GM21723 (cell line): ENCODE measurements around the gene DHX16.
"Not testable (repeated sequence)": the region's sequence is repeated elsewhere in the genome, so short reads cannot be mapped to it uniquely, and the experiment has no call there.

ENCODE experiments used
- ATAC-seq: cut with Tn5 transposase; IDR thresholded peaks from one replicate; pipeline ENCODE4 v1.9.1; 2021; ENCODE audit warnings: mild to moderate bottlenecking, moderate library complexity; ENCODE audit not compliant: unreplicated experiment

DHX16 gene

DNA sequence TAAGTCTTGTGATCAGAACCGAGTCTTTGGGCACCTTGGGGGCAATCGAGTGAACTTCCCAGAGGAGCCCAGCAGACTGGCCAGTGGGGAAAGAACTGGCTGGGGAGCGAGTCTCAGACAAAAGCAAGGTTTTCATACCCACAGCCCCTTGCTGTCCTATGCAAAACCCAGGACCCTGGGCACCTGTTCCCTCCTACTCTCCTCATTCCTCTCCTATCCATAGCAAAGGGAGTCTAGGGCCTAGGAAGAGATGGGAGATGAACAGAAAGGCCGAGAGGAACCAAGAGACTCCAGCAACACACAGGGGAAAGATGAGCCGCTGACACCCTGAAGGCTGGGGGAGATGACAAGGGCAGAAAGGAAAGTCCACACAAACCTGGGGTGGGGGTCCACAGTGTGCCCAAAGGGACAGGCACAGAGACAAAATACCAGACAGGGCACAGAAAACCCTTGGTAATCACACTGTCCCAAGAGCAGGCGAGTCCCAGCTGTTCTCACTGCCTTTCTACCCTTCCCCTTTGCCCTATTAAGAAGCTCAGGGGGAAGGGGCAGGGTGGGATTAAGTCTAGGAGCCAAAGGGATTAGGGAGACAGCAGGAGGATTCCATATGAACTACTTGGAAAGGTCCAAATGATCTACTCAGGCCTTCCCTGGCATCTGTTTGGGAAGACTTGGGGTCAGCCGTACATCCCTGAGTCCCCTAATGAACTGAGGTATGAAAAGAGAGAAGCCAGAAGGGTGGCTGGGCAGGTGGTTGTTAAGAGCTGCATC lies 7.1 kb upstream of the DHX16 start:
- ATAC-seq = no peak

DNA sequence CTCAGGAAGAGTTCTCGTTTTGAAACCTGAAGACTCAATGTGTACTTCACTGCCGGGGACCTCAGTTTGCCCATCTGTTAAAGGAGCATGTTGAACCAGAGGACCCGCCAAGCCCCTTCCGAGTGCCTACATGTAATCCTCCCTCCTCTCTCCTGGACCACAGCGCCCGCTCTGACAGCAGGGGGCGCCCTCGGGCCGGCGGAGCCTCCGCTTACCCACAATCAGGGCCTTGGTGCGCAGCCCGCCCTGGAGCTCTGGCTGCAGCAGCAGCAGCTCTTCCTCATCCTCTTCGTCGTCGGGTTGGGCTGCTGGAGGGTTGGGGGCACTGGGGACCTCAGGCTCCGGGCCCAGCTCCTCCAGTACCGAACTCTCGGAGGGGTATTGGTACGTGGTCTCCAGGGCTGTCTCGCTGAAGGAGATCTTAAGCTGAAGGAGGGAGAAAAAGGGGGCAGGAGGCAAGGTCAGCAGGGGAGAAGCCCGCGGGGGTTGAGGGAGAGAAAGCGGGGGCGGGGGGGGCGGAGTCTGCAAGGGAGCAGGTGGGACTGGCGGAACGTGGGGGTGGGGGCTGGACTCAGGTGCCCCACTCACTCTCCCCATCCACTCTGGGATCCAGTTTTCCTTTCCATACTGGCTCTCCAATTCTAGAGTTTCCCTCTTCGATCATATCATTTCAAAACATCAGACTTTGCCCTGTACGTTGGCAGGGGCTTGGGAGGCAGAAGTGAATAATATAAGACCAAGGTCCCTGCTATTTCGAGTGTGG lies 6.3 kb upstream of the DHX16 start:
- ATAC-seq = peak; percentile 43

DNA sequence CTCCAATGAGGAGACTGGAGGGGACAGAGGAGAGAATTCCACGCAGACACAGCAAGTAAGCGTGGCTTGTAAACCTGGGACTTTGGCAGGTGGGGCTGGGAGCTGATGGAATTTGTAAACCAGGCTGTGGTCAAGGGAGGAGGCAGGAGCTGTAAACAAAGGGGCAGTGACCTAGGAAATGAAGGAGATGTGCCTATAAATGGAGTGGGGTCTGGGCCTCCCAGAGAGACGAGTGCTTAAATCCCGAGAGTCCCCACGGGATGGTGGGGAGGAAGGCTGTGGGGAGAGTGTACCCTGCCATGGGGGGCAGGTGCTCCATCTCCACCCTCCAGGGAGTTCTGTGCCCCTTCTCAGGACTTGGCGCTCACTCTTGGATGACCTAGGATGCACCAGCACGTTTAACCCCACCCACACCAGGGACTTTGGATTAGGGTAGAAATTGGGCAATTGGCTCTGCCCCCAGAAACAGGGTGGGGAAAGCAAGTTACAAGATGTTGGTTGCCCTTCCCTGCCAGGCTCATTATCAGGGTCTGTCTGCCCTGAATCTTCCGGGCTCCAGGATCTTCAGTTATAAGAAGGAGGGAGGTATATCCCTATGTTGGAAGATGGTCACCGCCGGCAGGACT lies 4.0 kb upstream of the DHX16 start:
- ATAC-seq = no peak

DNA sequence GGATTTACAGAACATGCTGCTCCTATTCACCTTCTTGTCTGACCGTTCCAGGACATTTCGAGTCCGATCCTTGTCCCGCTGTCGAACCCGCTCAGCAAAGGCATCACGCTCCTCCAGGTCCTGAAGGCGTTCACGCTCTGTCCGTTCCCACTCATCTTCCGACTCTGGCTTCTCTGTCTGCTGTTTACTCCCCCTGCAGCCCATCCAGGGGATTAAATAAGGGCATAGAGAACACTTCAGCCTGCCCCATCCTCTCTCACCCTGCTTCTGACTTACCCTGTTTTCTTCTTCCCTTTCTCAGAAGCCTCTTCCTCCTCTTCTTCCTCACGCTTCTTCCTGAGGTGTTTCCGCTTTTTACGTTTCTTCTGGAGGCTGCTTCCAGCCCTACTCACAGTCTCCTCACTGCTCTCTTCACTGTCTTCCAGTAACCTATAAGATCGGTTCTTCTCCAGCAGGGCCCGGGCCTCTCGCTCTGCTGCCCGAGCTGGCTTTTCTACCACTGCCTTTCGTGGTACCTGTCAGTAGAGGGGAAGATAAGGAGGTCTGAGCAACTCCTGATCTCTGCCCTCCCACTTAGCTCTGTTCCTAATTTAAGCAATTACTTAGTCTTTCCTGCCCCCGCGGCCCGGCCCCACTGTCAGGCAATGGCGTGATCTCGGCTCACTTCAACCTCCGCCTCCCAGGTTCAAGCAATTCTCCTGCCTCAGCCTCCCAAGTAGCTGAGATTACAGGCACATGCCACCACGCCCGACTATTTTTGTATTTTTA lies 1.9 kb downstream of the DHX16 start:
- ATAC-seq = no peak

DNA sequence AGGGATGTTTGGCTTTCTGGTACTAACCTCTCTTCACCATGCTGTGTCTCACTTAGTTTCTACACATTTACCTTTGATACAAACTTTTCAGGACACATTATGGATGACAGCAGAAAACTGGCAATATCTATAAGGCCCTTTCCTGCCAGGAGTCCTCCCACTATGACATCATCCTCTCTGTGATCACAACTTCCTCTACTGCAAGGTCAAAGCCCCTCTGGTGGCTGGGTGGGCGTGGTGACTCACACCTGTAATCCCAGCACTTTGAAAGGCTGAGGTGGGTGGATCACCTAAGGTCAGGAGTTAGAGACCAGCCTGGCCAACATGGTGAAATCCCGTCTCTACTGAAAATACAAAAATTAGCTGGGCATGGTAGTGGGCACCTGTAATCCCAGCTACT lies 6.5 kb downstream of the DHX16 start:
- ATAC-seq = not testable (repeated sequence)

DNA sequence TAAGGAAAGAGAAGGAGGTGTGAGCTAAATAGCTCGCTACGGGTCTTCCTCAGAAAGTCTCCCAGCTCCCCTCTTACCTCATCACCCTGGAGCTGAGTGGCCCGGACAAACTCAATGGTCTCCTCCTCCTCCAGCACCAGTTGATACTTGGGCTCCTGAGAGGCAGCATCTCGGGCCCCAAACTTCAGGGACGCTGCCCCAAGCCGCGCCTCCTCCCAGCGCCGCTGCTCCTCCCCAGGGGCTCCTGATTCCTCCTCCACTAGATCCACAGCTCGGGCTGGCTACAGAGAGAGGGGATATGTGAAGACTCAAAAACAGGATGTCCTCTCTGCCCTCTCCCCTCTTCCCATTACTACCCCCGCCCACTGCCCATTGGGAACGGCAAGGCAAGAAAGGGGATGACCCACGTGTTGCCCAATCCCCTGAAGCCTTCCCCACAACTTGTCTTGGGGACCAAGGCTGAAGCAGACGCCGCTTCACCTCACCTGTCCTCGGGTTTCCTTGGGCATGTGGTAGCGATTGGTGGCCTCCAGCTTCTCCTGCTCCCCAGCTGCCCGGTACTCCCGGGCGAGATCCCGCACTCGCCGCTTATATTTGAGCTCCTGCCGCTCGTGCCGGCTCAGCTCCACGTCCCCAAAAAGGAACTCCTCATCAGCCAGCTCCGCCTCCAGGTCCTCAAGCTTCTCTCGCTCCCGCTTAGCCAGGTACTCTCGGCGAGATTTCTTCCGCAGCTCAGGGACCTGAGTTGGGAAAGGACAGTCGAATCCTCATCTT lies 7.6 kb downstream of the DHX16 start:
- no peak for ATAC-seq

DNA sequence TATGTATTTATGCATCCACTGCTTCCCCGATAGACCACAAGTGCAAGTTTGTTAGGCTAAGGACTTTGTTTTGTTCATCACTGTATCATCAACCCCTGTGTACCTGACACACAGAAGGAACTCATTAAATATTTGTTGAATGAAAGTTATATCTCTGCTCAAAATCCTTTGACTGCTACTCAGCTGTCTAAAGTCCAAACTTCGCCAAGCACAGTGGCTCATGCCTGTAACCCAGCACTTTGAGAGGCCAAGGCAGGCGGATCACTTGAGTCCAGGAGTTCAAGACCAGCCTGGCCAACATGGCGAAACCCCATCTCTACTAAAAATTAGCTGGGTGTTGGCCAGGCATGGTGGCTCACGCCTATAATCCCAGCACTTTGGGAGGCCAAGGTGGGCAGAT lies 14.9 kb downstream of the DHX16 start:
- ATAC-seq = not testable (repeated sequence)

DNA sequence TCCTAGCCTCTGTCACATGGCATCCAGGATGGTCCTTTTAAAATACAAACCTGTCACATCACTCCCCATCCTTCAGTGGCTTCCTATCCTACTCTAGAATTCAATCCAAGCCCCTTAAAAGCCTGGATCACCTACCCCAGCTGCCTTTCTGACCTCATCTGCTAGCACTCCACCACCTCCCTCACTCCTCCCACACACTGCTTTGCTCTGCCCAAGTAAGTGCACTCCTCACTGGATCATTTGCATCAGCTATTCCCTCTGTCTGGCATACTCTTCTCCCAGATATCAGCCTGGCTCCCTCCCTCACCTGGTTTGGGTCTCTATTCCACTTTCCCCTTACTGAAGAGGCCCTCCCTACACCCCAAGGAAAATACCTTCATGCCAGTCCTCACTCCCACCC lies 15.4 kb downstream of the DHX16 start:
- no peak for ATAC-seq

DNA sequence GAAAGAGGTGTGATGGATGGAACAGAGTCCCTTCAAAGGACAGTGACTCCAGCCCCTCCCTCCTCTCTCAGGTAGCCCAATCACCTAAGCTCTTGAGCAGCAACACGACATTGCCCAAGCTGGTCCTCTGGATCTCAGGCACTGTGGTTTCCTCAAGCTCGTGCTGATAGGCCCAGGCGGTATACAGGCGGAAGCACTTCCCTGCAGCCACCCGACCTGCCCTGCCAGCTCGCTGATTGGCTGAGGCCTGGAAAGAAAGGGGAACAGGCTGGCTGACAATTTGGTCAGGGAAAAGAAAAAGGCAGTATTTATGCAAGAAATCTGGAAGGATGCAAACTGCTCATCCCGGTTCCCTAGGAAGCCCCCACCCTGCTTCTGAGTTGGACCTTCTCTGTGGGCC lies 16.3 kb downstream of the DHX16 start:
- no peak for ATAC-seq

DNA sequence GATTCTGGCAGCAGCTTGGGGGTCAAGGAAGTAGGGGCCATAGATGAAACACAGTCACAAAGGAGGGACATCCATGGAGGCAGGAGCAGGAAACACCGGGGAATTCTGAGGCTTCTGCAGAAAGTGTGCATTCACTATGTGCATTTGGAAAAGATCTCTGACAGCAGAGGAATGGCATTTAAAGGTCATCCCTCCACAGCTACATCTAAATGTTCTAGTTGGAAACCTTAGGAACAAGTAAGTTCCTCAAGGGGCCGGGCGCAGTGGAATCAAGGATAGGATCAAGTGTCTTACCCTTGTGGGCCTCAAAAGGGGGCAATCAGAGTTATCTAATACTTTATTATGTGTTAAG lies 17.1 kb downstream of the DHX16 start:
- no peak for ATAC-seq

DNA sequence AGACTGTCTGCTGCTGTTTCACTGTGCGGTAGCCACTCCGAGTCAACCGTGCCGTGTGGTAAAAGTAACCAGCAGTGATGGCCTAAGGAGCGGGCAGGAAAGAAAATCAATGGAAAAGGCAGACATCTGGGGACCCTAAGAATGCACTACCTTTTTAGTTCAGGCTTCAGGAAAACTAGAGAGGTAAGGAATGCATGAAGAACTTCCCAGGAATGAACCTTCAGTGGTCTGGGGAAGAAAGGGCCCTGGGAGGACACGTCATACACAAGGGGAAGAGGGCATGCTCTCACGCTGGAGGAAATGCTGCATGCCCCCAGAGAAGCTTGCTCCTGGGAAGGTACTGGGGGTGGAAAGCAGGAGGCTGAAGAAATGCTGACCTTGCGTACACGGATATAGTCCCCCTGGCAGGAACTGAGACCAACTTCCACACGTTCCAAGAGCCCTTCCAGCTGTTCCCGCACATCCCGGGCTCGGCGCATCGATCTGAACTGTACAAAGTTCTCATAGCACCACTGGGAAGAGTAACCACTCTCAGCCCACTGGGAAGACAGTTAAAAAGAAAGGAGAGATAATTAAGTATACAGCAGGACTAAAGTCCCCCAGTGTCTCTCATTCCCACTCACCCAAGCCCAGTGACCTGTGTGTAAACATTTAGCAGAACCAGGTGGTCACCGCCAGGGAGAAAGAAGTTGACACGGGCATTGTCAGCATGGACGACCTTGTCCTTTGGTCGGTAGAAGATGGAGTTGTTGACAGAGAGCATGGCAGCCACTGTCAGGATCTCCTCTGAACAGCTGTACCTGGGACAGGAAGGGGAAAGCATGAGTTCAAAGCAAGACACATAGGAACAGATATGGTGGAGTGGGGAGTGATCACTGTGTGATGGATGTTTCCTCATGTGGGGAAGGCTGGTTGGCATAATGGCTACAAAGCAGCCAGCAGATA lies 17.7 kb downstream of the DHX16 start:
- ATAC-seq = no peak

DNA sequence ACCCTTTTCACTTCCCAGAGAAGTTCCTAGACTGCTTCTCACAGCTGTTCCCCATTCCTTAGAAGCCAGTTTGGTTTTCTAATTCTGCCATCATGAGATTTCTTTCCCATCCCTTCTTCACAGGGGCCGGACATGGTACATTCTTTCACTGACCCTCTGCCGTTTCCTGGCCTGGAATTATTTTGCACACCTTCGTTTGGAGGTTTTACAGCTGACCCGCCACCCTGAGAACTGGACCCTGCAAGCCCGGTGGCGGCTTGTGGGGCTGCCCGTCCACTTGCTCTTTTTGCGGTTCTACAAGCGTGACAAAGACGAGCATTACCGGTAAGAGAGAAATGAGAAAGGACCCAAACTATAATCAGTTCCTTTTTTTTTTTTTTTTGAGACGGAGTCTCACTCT lies 21.7 kb downstream of the DHX16 start:
- ATAC-seq = no peak

DNA sequence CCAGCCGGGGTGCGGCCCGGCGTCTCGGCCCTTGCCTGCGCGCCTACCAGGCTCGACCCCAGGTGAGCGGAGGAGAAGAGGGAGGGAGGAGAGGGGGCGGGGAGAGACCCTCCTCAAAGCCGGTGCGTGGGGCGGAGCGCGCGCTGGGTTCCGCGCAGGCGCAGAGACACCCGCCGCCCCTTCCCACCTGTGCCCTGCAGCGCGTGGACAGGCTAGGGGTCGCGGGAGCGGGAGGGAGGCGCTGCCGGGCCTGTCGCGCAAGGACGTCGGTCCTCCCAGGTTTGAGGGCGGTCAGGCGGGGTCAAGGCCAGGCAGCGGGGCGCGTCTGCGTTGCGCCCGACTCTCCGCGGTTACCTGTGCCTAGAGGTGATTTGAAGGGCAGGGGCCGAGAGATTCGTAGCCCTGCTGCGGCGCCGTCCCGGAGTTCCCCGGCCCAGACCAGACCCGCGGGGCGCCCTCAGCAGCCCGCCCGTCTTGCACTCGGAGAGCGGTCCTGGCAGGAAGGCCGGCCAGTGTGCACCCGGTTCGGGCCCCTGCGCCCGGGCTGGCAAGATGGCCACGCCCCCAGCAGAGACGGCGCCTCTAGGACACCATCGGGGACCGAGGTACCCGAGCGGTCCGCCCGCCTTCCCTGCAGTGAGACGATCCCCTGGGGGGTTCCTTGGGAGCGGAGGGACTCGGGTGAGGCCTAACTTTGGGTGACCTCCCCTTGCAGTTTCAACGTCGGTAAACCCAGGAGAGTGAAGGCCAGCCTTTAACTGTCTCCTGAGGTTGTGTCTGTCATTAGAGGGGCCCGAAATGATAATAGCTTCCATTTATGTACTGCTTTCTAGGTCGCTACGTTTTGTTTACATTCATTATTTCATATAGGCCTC lies 25.3 kb downstream of the DHX16 start:
- ATAC-seq = peak; percentile 77

DNA sequence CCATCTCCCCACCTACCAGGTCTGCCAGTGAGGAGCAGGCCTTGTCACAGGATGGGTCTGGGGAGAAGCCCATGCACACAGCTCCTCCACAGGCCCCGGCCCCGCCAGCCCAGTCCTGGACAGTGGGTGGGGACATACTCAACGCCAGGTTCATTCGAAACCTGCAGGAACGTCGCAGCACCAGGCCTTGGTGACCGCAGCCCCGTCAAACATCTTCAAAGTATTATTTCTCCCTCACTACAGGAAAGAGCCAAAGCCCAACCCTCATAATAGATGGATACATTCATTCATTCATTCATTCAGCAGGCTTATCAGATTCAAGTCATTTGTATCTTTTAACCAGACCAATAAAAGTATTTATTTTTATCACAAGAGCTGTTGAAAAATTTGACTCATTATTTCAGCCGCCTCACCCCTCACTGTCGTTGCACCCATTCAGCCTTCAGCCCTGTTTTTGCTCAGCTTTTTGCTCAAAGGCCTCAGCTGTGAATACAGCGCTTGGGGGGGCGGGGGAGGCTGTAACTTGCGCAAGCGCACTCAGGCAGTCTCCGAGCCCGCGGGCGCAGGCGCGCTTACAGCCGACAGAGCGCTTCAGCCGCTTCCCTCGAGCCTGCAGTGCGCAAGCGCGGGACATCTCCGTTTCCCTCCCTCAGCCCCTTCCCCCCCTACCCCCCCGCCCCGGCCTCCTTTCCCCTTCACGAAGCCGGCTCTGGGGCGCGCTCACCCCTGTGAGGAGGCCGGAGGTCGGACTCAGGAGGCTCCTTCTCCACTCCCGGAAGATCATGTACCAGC lies 26.2 kb downstream of the DHX16 start, which contains the start of gene C6orf136:
C6orf136 (plus strand) TSS at position 684 of the 792 bp plus-strand sequence; CDS start at position 783, 99 bp downstream.
- ATAC-seq = peak; percentile 47

DNA sequence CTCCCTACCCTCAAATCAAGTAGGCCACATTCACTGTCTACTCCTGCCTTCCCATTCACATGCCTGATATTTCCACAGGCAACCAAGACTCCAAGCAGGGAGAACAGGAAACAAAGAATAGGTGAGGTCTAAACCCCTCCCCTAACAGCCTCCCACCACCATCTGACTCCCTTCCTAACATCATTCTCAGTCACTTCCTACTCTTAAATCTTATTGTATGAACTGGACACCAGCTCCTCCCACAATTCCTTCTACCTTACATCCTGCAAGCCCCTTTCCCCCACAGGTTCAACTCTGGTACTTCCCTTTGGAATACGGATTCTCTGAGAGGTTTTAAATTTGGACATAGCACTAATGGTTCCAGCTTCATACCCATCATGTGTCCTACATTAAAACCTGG lies 26.8 kb downstream of the DHX16 start:
- ATAC-seq = no peak

DNA sequence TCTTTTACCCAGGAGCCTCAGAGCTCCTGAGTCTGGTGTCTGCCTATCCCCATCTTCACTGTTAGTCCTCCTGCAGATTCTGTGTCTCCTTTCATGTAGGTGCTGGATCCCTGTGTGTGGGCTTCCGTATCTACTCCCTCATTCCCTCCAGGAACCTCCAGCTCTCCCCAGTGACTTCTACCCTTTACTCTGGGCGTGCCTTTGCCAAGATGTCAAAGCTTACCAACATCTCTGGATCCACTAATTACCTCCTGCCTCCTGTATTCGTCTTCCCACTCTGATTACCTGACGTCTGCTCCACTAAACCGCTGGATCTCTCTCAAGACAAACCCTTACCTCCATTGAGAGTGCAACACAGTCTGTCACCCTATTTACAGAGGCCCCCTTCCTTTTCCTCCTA lies 28.0 kb downstream of the DHX16 start:
- ATAC-seq = no peak

DNA sequence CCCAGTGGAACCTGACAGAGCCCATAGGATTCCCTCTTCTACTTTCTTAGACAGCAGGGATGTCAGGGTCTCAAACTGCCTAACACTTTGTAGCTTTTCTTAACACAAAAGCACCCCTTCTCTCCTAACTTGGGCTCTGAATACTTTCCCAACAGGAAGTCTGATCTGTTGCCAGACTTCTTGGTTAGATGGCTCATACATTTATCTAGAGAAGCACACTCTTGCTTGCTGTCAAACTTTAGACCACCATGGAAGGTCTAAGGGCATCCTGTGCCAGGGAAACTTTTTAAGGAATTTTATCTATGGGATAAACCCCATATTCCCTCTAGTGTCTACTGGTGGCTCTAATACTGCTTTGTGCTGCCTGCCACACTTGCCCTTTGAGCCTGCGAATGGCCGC lies 29.1 kb downstream of the DHX16 start:
- no peak for ATAC-seq

DNA sequence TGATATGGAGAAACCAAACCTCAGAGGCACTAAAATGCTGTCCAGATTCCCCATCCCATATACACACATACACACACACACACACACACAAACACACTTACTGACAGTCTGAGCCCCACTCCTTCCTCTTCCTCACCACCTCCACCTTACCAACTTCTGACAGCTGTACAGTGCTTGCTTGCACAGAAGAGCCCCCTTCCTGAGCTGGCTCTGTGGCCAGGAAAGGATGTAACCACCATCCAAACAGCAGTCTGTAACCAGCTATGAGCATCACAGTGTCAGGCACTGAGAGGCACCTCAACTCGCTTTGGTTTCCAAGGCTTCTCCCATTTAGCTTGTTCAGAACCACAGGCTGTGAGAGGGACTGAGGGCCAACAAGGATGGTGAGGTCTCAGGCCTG lies 31.8 kb downstream of the DHX16 start:
- ATAC-seq = no peak
